Activated CD4-positive, alpha-beta T cell treated with anti-CD3 and anti-CD28 coated beads, Interleukin-2, amount 10 ng/mL, durations not matched to agents 7 days and 5 days (primary cell): Measurements from ENCODE around the gene TAS2R41. TPM values are rescaled to one million over a fixed set of nuclear protein-coding genes. Genes with fewer than 3 reads are reported as not detected.

Experiments
- CTCF ChIA-PET: fragments of 350-600 bp; sonication (Branson Sonifier 250); formaldehyde crosslinking; loops from one replicate; lab custom pipeline; 2021; ENCODE audit warnings: antibody characterized with exemption; lab: Charles Lee
- POLR2A ChIA-PET: fragments of 350-600 bp; sonication (Branson Sonifier 250); formaldehyde crosslinking; loops from one replicate; lab custom pipeline; 2021; ENCODE audit warnings: antibody characterized with exemption; lab: Charles Lee
- DNase-seq: peaks from one replicate; pipeline ENCODE4 v3.0.0-alpha.2; 2020
- H3K27ac Mint-ChIP-seq: one replicate; pipeline ENCODE4 v1.8.0; 2021; ENCODE audit warnings: mild to moderate bottlenecking, moderate library complexity, mixed read lengths
- H3K27me3 Mint-ChIP-seq: one replicate; pipeline ENCODE4 v1.8.0; 2021; ENCODE audit warnings: mixed read lengths
- H3K36me3 Mint-ChIP-seq: one replicate; pipeline ENCODE4 v1.8.0; 2021; ENCODE audit warnings: low read depth, mixed read lengths
- H3K4me1 Mint-ChIP-seq: one replicate; pipeline ENCODE4 v1.8.0; 2021; ENCODE audit warnings: mixed read lengths
- H3K4me3 Mint-ChIP-seq: one replicate; pipeline ENCODE4 v1.8.0; 2021; ENCODE audit warnings: mild to moderate bottlenecking, moderate library complexity, mixed read lengths
- H3K9me3 Mint-ChIP-seq: one replicate; pipeline ENCODE4 v1.8.0; 2021; ENCODE audit warnings: mixed read lengths
- total RNA-seq, 2 experiments: library from RNA; stranded (reverse); gene quantifications; one replicate each; pipeline ENCODE4 v1.2.3, GENCODE V29; 2021

The TAS2R41 gene
- total RNA-seq, 2 experiments from 2014 or later = 0.29 TPM; not detected in 1

GRCh38 chr7:143487061-143487460, 9.4 kb downstream of the TAS2R41 start:
- ChIA-PET POLR2A (no interaction called here), CTCF (interaction anchor here (0.9 kb wide), 1 partner anchor 272 kb away, joined by 4 read pairs; no protein-coding TSS in a partner anchor)
- no peaks in the 10 kb centered on the region for H3K9me3 Mint-ChIP-seq
- peaks cover 4% of the 10 kb centered on the region for H3K4me1 Mint-ChIP-seq
- no peak overlapping the region for H3K27ac Mint-ChIP-seq
- no peaks in the 10 kb centered on the region for H3K36me3 Mint-ChIP-seq
- no peak overlapping the region for H3K4me3 Mint-ChIP-seq
- H3K27me3 Mint-ChIP-seq = no peaks in the 10 kb centered on the region
- DNase-seq = no peak

GRCh38 chr7:143487566-143487965, 9.9 kb downstream of the TAS2R41 start:
- H3K27ac Mint-ChIP-seq = no peak overlapping the region
- peaks cover 7% of the 10 kb centered on the region for H3K4me1 Mint-ChIP-seq
- H3K9me3 Mint-ChIP-seq = no peaks in the 10 kb centered on the region
- no peak for DNase-seq
- CTCF ChIA-PET = interaction anchor here (0.9 to 1.2 kb wide), 2 partner anchors 14 to 272 kb away, joined by 3 to 4 read pairs; no protein-coding TSS in a partner anchor
- no peaks in the 10 kb centered on the region for H3K27me3 Mint-ChIP-seq
- POLR2A ChIA-PET = no interaction called here
- no peak overlapping the region for H3K4me3 Mint-ChIP-seq
- H3K36me3 Mint-ChIP-seq = no peaks in the 10 kb centered on the region

GRCh38 chr7:143490717-143491306, 13.1 kb downstream of the TAS2R41 start:
- no peaks in the 10 kb centered on the region for H3K36me3 Mint-ChIP-seq
- H3K4me3 Mint-ChIP-seq = no peak overlapping the region
- no peaks in the 10 kb centered on the region for H3K9me3 Mint-ChIP-seq
- POLR2A ChIA-PET = no interaction called here
- no peak overlapping the region for H3K27ac Mint-ChIP-seq
- no peaks in the 10 kb centered on the region for H3K27me3 Mint-ChIP-seq
- CTCF ChIA-PET = interaction anchor here (0.6 to 1.5 kb wide), 4 partner anchors 11 to 246 kb away, joined by 3 to 4 read pairs (median 3); no protein-coding TSS in a partner anchor
- H3K4me1 Mint-ChIP-seq = peaks cover 18% of the 10 kb centered on the region
- DNase-seq = peak; percentile 18

DNA sequence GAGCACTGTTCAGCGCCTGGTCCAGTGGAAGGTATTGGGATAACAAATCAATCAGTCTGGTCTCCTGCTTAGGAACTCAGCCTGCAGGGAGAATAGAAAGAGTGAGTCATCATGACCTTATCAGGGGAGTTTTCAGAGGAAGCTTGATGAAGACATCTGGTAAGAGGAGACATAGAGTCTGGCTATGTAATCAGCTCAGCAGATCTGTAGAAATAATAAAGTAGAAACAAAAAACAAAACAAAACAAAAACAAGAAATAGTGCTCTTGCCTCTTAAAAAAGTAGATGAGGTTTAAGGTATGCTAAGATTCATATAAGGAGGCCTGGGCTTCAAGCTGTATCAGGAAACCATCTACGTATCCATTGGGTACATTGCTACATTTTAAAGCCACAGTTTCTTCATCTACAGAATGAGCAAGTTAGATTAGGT, 14.4 kb downstream of the TAS2R41 start:
- CTCF ChIA-PET = interaction anchor here (0.8 to 1.5 kb wide), 2 partner anchors 10 to 35 kb away, joined by 3 to 4 read pairs; no protein-coding TSS in a partner anchor
- Mint-ChIP-seq H3K27me3 (no peaks in the 10 kb centered on the region), H3K9me3 (no peaks in the 10 kb centered on the region), H3K36me3 (no peaks in the 10 kb centered on the region), H3K4me3 (no peak overlapping the region), H3K27ac (no peak overlapping the region), H3K4me1 (peaks cover 18% of the 10 kb centered on the region)
- DNase-seq = no peak
- POLR2A ChIA-PET = no interaction called here

DNA sequence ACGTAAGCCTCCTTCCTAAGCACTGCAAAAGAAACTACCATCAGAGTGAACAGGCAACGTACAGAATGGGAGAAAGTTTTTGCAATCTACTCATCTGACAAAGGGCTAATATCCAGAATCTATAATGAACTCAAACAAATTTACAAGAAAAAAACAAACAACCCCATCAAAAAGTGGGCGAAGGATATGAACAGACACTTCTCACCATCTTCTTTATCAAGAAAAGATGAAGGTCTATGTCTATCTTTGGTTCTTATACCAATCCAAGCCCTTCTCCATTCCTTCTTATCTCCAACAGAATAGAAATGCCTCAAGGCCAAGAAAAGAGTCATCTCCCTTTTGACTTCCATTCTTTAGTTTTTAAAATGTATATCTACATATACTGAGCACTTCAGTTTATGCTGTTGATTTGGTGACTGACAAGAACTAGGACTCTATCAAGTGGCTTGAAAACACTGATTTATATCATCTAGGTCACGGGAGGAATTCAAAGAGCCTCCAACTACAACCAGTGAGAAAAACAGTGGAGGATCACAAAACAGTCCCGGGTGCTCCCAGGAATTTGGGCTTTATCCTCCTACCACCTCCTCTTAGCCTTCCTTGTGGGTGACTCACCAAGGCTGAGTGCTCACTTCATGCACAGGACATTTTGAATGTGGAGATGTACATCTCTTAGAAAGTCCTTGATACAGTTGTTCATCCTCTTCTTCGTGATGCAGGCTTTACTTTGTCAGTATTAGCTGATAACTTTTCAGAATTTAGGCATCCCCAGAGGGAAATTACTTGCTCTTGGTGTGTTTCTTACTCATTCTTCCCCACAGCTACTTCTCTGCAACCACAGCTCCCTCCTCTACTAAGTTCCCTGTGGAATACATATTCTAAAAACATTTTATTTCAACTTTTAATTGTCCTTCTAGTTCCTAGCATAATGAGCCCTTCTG, 15.4 kb downstream of the TAS2R41 start:
- H3K36me3 Mint-ChIP-seq = no peaks in the 10 kb centered on the region
- ChIA-PET CTCF (no interaction called here), POLR2A (no interaction called here)
- no peaks in the 10 kb centered on the region for H3K27me3 Mint-ChIP-seq
- no peaks in the 10 kb centered on the region for H3K9me3 Mint-ChIP-seq
- H3K27ac Mint-ChIP-seq = peak overlapping the region; percentile 51
- peaks cover 18% of the 10 kb centered on the region for H3K4me1 Mint-ChIP-seq
- no peak for DNase-seq
- H3K4me3 Mint-ChIP-seq = no peak overlapping the region

DNA sequence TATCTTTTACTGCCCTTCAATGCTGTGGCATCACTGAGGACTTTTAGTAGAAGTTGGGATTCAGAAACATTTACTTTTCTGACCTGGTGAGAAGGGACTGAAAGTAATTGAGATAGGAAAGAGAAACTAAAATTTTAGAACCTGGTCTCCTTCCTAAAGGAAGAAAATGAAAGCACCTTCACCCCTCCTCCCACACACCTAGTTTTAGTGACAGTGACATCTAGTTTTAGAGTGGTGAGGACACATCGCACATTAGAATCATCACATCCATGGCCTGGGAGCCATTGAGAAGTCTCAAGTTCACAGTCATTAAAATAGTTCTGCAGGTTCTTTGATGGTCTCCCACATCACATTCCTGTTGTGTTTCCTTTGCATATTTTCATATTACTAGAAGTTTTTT, 16.1 kb downstream of the TAS2R41 start:
- no peaks in the 10 kb centered on the region for H3K9me3 Mint-ChIP-seq
- H3K36me3 Mint-ChIP-seq = no peaks in the 10 kb centered on the region
- peak; percentile 15 for DNase-seq
- no peak overlapping the region for H3K4me3 Mint-ChIP-seq
- POLR2A ChIA-PET = no interaction called here
- peak overlapping the region; percentile 51 for H3K27ac Mint-ChIP-seq
- CTCF ChIA-PET = no interaction called here
- no peaks in the 10 kb centered on the region for H3K27me3 Mint-ChIP-seq
- H3K4me1 Mint-ChIP-seq = peaks cover 18% of the 10 kb centered on the region

- ChIA-PET POLR2A (no interaction called here), CTCF (no interaction called here)
- Mint-ChIP-seq H3K4me3 (no peak overlapping the region), H3K9me3 (no peaks in the 10 kb centered on the region), H3K27ac (no peak overlapping the region), H3K4me1 (peaks cover 18% of the 10 kb centered on the region), H3K36me3 (no peaks in the 10 kb centered on the region), H3K27me3 (no peaks in the 10 kb centered on the region)
- DNase-seq = no peak
Observed at GRCh38 chr7:143494622-143495021, 16.9 kb downstream of the TAS2R41 start.

DNA sequence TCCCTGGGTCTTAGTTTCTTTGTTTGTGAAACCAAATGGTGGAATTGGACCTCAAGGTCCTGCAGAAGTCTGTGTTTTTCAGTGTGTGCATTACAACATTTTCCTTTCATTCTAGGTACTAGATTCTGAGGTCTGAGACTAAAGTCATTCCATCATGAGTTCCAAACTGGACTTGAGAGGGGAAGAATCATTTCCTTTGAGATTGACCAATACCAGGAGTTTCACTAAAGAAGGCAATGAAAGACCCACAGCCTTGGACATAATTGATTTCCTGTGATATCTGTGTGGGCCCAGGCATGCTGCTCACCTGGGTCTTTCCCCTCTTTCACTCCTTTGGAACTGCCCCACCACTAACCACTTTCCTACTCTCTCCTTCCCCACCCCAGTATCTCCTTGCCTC, 18.2 kb downstream of the TAS2R41 start:
- ChIA-PET POLR2A (no interaction called here), CTCF (no interaction called here)

GRCh38 chr7:143496263-143496662, 18.6 kb downstream of the TAS2R41 start:
- DNase-seq = no peak
- CTCF ChIA-PET = no interaction called here
- Mint-ChIP-seq H3K9me3 (no peaks in the 10 kb centered on the region), H3K4me1 (peaks cover 18% of the 10 kb centered on the region), H3K27me3 (no peaks in the 10 kb centered on the region), H3K36me3 (no peaks in the 10 kb centered on the region), H3K27ac (no peak overlapping the region), H3K4me3 (no peak overlapping the region)
- POLR2A ChIA-PET = no interaction called here

More for the DNA sequence above, 18.2 kb downstream of the TAS2R41 start:
- H3K4me1 Mint-ChIP-seq = peaks cover 18% of the 10 kb centered on the region
- no peak overlapping the region for H3K27ac Mint-ChIP-seq
- no peaks in the 10 kb centered on the region for H3K36me3 Mint-ChIP-seq
- H3K27me3 Mint-ChIP-seq = no peaks in the 10 kb centered on the region
- no peak for DNase-seq
- no peaks in the 10 kb centered on the region for H3K9me3 Mint-ChIP-seq
- H3K4me3 Mint-ChIP-seq = no peak overlapping the region

DNA sequence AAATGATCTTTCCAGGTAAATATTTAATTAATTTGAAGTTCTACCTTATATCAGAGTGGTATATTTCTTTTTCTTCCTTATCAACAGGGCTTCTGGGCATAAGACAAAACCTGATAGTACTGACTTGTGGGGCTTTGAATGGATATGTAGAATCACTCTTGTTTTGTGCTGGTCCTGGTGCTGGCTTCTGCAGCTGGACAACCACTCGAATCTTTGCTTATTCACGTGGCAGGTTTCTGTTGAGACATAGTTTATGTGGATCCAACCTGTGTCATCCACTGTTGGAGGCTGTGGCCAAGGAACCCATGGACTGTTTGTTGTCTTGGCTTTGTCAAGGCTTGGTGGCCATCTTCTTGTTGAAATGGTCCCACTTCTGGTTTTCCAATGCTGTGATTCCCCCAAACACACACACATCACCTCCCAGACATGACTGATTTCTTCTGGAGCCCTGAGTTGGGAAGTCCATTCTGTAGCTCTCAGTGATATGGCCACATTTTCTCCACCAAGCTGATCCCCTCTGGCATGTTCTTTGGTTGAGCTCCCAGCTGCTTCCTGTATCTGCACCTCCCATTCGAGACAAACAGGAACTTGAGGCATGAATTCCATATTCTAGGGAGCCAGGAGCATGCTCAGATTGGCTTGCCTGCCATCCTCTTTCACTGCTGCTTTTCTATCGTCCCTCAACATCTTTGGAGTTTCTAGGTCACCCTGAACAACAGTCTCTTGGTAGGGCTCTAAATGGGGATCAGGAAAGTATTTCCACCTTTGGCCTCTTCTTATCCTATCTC, 19.5 kb downstream of the TAS2R41 start:
- no peaks in the 10 kb centered on the region for H3K36me3 Mint-ChIP-seq
- H3K27me3 Mint-ChIP-seq = no peaks in the 10 kb centered on the region
- no peak overlapping the region for H3K27ac Mint-ChIP-seq
- no peaks in the 10 kb centered on the region for H3K9me3 Mint-ChIP-seq
- POLR2A ChIA-PET = no interaction called here
- no peak overlapping the region for H3K4me3 Mint-ChIP-seq
- CTCF ChIA-PET = no interaction called here
- DNase-seq = no peak
- peaks cover 13% of the 10 kb centered on the region for H3K4me1 Mint-ChIP-seq

GRCh38 chr7:143499246-143499645, 21.6 kb downstream of the TAS2R41 start:
- H3K27ac Mint-ChIP-seq = no peak overlapping the region
- H3K27me3 Mint-ChIP-seq = no peaks in the 10 kb centered on the region
- POLR2A ChIA-PET = no interaction called here
- no peaks in the 10 kb centered on the region for H3K4me1 Mint-ChIP-seq
- CTCF ChIA-PET = no interaction called here
- no peaks in the 10 kb centered on the region for H3K36me3 Mint-ChIP-seq
- DNase-seq = no peak
- no peak overlapping the region for H3K4me3 Mint-ChIP-seq
- no peaks in the 10 kb centered on the region for H3K9me3 Mint-ChIP-seq

DNA sequence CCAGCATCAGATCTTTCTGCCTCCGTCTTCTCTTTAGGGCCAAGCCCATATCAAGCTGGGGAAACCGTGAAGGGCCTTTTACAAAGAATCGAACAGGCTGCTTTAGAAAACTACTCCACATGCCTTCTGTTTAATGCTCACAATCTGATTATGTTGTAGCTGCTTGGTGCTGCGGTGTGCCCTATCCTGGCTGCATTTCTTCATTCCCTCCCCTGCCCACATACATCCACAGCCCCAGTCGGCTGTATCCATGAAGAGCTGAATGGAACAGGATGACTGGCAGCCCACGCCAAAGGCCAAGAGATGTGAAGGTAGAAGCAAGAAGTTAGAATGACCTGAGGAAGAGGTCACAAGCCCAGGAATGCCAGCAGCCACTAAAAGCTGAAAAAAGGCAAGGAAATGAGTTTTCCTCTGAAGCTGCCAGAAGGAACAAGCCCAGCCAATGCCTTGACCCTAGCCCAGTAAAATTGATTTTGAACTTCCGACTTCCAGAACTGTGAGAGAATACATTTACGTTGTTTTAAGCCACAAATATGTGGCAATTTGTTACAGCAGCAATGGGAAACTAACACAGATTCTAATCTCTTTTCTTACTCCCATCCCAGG, 22.2 kb downstream of the TAS2R41 start:
- no peaks in the 10 kb centered on the region for H3K36me3 Mint-ChIP-seq
- H3K9me3 Mint-ChIP-seq = no peaks in the 10 kb centered on the region
- no peaks in the 10 kb centered on the region for H3K27me3 Mint-ChIP-seq
- no peak for DNase-seq
- H3K4me3 Mint-ChIP-seq = no peak overlapping the region
- no peaks in the 10 kb centered on the region for H3K4me1 Mint-ChIP-seq
- ChIA-PET CTCF (interaction anchor here (1.2 kb wide), 1 partner anchor 15 kb away, joined by 3 read pairs; no protein-coding TSS in a partner anchor), POLR2A (no interaction called here)
- H3K27ac Mint-ChIP-seq = no peak overlapping the region
